Upper lobe of left lung (tissue), 6 donors: ENCODE data around the gene MRPL52. TPM values are rescaled to one million over a fixed set of nuclear protein-coding genes. Genes with fewer than 3 reads are reported as not detected.

ENCODE experiments used
- ATAC-seq, 2 donors: fragments of 200-7000 bp; cut with Tn5 transposase; one replicate each; pipeline ENCODE4 v1.9.1; 2022; ENCODE audit warnings: mild to moderate bottlenecking in 2 of 2, moderate library complexity in 2 of 2; ENCODE audit not compliant: low FRiP score in 2 of 2
- DNase-seq, 2 donors: peaks; one replicate each; pipeline ENCODE4 v3.0.0-alpha.2; 2019 to 2020
- H3K27ac ChIP-seq, 4 donors: fragments of 200-600 bp; sonication (generic); one replicate each; pipeline ENCODE4 v1.5.1; 2016 to 2019
- H3K27me3 ChIP-seq, 4 donors: fragments of 200-600 bp; sonication (generic); one replicate each; pipeline ENCODE4 v1.5.1; 2017 to 2019
- H3K36me3 ChIP-seq, 4 donors: fragments of 200-600 bp; sonication (generic); one replicate each; pipeline ENCODE4 v1.5.1; 2016 to 2019
- H3K4me1 ChIP-seq, 4 donors: fragments of 200-600 bp; sonication (generic); one replicate each; pipeline ENCODE4 v1.5.1; 2018 to 2019
- H3K4me3 ChIP-seq, 4 donors: fragments of 200-600 bp; sonication (generic); one replicate each; pipeline ENCODE4 v1.5.1; 2017 to 2019; ENCODE audit warnings: mild to moderate bottlenecking in 2 of 4, moderate library complexity in 1 of 4
- H3K9me3 ChIP-seq, 4 donors: fragments of 200-600 bp; sonication (generic); one replicate each; pipeline ENCODE4 v1.5.1; 2018 to 2019
- EP300 ChIP-seq, 4 donors: sonication (generic); formaldehyde crosslinking; IDR thresholded peaks; one replicate each; pipeline ENCODE4 v1.5.1; 2017; ENCODE audit warnings: antibody characterized with exemption in 4 of 4, control low read depth in 2 of 4
- POLR2A ChIP-seq, 4 donors: fragments of 450-650 bp; IDR thresholded peaks; one replicate each; pipeline ENCODE4 v1.5.1; 2016 to 2017; ENCODE audit warnings: antibody characterized with exemption in 4 of 4, mild to moderate bottlenecking in 2 of 4
- POLR2AphosphoS5 ChIP-seq, 2 donors: sonication (generic); formaldehyde crosslinking; IDR thresholded peaks; one replicate each; pipeline ENCODE4 v1.5.1; 2017; ENCODE audit warnings: antibody characterized with exemption in 2 of 2
- WGBS, 2 donors: methylation state at CpG; one replicate each; pipeline ENCODE4 v1.1.5; 2017 to 2018; 5-methylcytosine and 5-hydroxymethylcytosine counted together
- total RNA-seq, 6 donors: library from RNA; depleted of rRNA in 4 of 6; stranded (reverse); fragments of >200 nt in 4 of 6; gene quantifications; one replicate each; pipeline versions ENCODE4 v1.1.0 to v1.2.1, GENCODE V29; 2016 to 2021
- TF ChIP-seq, protein P1 (sequence below), 6 experiments: fragments of 450-650 bp in 4 of 6; fragments of 200-600 bp in 2 of 6; sonication (generic) in 2 of 6; IDR thresholded peaks; one replicate each; pipeline ENCODE4 v1.5.1; 2016 to 2019; ENCODE audit warnings: antibody characterized with exemption in 6 of 6
- donor health status: DM: no; HTN: no; CAD: no; lungs with moderate emphysema.
- donor health status: DM: no; HTN: yes; CAD: no; lungs with severe emphysema.

The MRPL52 gene
- total RNA-seq, 6 donors from 2014 or later: 9.4 to 88.2 (median 34.1) TPM

GRCh38 chr14:22814373-22814772 is 15.3 kb upstream of the MRPL52 start:
- Histone ChIP-seq H3K27me3 (no peaks in the 10 kb centered on the region), H3K4me3 (peak overlapping the region in 3 of 4 donors; percentile 19 to 44 (median 33)), H3K4me1 (peaks cover 16 to 40% (median 35%) of the 10 kb centered on the region in 4 donors), H3K9me3 (no peaks in the 10 kb centered on the region), H3K36me3 (no peaks in the 10 kb centered on the region), H3K27ac (peak overlapping the region; percentile 74 to 85 (median 82))
- ATAC-seq: no peak
- TF ChIP-seq, protein P1, sequence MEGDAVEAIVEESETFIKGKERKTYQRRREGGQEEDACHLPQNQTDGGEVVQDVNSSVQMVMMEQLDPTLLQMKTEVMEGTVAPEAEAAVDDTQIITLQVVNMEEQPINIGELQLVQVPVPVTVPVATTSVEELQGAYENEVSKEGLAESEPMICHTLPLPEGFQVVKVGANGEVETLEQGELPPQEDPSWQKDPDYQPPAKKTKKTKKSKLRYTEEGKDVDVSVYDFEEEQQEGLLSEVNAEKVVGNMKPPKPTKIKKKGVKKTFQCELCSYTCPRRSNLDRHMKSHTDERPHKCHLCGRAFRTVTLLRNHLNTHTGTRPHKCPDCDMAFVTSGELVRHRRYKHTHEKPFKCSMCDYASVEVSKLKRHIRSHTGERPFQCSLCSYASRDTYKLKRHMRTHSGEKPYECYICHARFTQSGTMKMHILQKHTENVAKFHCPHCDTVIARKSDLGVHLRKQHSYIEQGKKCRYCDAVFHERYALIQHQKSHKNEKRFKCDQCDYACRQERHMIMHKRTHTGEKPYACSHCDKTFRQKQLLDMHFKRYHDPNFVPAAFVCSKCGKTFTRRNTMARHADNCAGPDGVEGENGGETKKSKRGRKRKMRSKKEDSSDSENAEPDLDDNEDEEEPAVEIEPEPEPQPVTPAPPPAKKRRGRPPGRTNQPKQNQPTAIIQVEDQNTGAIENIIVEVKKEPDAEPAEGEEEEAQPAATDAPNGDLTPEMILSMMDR (IDR thresholded peaks at IDR 0.05): no peak
- TF ChIP-seq POLR2A (IDR thresholded peaks at IDR 0.05): no peak
- TF ChIP-seq EP300 (IDR thresholded peaks at IDR 0.05): no peak
- no peak for TF ChIP-seq POLR2AphosphoS5 (IDR thresholded peaks at IDR 0.05)
- DNase-seq: no peak
- WGBS, 2 donors: 85% methylated on average over 7 of the region's 7 CpGs

DNA sequence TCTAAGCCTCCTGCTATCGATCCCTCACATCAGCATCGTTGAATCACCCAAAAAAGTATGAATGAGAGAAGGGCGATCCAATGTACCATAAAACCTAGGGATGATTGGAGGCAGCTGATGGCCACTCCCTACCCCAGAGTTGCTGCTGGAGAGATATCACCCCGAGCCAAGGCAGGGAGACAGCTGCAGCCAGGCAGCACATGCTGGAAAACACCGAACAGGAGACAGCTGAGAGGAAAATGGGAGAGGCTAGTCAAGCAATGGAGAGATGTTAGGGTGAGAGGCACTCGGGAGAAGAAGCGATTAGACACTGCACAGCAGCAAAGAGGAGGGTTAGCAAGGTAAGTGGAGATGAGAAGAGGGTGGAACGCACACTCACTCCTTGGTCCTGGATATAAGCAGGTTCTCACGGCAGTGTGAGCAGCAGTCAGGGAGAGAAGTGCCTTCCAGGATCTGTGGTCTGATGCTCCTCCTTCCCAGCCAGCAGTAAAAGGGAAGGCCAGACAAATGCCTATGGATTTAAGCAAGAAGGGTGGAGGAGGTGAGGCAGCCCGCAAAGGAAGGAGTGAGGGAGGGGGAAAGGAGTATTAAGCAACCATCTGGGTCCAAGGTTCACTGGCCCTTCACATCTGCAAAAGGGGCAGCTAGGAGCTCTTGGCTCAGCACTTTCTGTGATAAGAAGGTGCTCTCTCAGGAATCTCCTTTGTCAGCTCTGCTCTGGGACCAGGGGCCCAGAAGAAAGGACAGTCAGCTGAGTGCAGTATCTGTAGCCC is 14.6 kb upstream of the MRPL52 start, which contains the start of gene SLC7A7:
Gene SLC7A7 (minus strand): TSS at position 495 of the 773 bp plus-strand sequence. CDS start 2,037 bp downstream, outside the sequence.
- no peaks in the 10 kb centered on the region for H3K36me3 ChIP-seq
- no peaks in the 10 kb centered on the region for H3K27me3 ChIP-seq
- ATAC-seq (peak in 1 of 2 donors; percentile 50), DNase-seq (no peak)
- TF ChIP-seq POLR2AphosphoS5 (IDR thresholded peaks at IDR 0.05): no peak
- peak in 2 of 4 donors; percentile 29 to 30 for TF ChIP-seq POLR2A (IDR thresholded peaks at IDR 0.05)
- peak within 1 kb of the TSS in 3 of 4 donors; percentile 19 to 44 (median 33) for H3K4me3 ChIP-seq
- WGBS, 2 donors: 55 to 65% methylated on average over 10 of the region's 10 CpGs
- H3K9me3 ChIP-seq: no peaks in the 10 kb centered on the region
- H3K4me1 ChIP-seq: peaks cover 23 to 48% (median 42%) of the 10 kb centered on the region in 4 donors
- H3K27ac ChIP-seq: peak within 1 kb of the TSS; percentile 74 to 85 (median 82)

- no peaks in the 10 kb centered on the region for H3K27me3 ChIP-seq
- TF ChIP-seq, protein P1 (IDR thresholded peaks at IDR 0.05): no peak
- TF ChIP-seq POLR2A (IDR thresholded peaks at IDR 0.05): peak in 1 of 4 donors; percentile 52
- no peak for TF ChIP-seq EP300 (IDR thresholded peaks at IDR 0.05)
- peak in 1 of 2 donors; percentile 65 for TF ChIP-seq POLR2AphosphoS5 (IDR thresholded peaks at IDR 0.05)
- DNase-seq: peak; percentile 61 to 84
- no peaks in the 10 kb centered on the region for H3K36me3 ChIP-seq
- peak overlapping the region; percentile 80 to 91 (median 86) for H3K27ac ChIP-seq
- ATAC-seq: peak in 1 of 2 donors; percentile 28
- H3K4me1 ChIP-seq: peaks cover 43 to 73% (median 62%) of the 10 kb centered on the region in 4 donors
- 24 to 32% methylated on average over 9 to 10 of the region's 10 CpGs for WGBS, 2 donors
- H3K4me3 ChIP-seq: peak overlapping the region in 3 of 4 donors; percentile 30 to 47 (median 46)
- no peaks in the 10 kb centered on the region for H3K9me3 ChIP-seq
Measured at GRCh38 chr14:22819151-22819988, 10.3 kb upstream of the MRPL52 start.

- no peak overlapping the region for H3K4me3 ChIP-seq
- peak overlapping the region in 3 of 4 donors; percentile 4 to 91 (median 85) for H3K27ac ChIP-seq
- no peak for ATAC-seq
- H3K4me1 ChIP-seq: peaks cover 38 to 67% (median 53%) of the 10 kb centered on the region in 4 donors
- no peaks in the 10 kb centered on the region for H3K9me3 ChIP-seq
- WGBS, 2 donors: 88 to 91% methylated on average over 1 of the region's 1 CpG
- H3K27me3 ChIP-seq: no peaks in the 10 kb centered on the region
- H3K36me3 ChIP-seq: no peaks in the 10 kb centered on the region
- TF ChIP-seq POLR2AphosphoS5 (IDR thresholded peaks at IDR 0.05) (no peak), EP300 (IDR thresholded peaks at IDR 0.05) (no peak), POLR2A (IDR thresholded peaks at IDR 0.05) (no peak)
- TF ChIP-seq, protein P1 (IDR thresholded peaks at IDR 0.05): no peak
- no peak for DNase-seq
Measured at GRCh38 chr14:22820731-22821130, 9.0 kb upstream of the MRPL52 start.
